Upper lobe of right lung (tissue), 1 donor: Measurements from ENCODE around the gene PALMD. TPM values are rescaled to one million over a fixed set of nuclear protein-coding genes. Genes with fewer than 3 reads are reported as not detected.

ENCODE experiments used
- ATAC-seq: fragments of 200-7000 bp; cut with Tn5 transposase; one replicate; pipeline ENCODE4 v1.9.1; 2020; ENCODE audit warnings: mild to moderate bottlenecking, moderate library complexity
- DNase-seq: peaks from one replicate; pipeline ENCODE4 v3.0.0-alpha.2; 2020
- H3K27ac ChIP-seq: fragments of 200-600 bp; one replicate; pipeline ENCODE4 v1.8.0; 2022
- H3K27me3 ChIP-seq: fragments of 200-600 bp; one replicate; pipeline ENCODE4 v1.8.0; 2022; ENCODE audit warnings: mild to moderate bottlenecking
- H3K36me3 ChIP-seq: fragments of 200-600 bp; one replicate; pipeline ENCODE4 v1.8.0; 2022
- H3K4me1 ChIP-seq: fragments of 200-600 bp; one replicate; pipeline ENCODE4 v1.8.0; 2022
- H3K4me3 ChIP-seq: fragments of 200-600 bp; one replicate; pipeline ENCODE4 v1.8.0; 2022; ENCODE audit warnings: mild to moderate bottlenecking
- H3K9me3 ChIP-seq: fragments of 200-600 bp; one replicate; pipeline ENCODE4 v1.8.0; 2022
- CTCF ChIP-seq: fragments of 200-600 bp; IDR thresholded peaks from one replicate; pipeline ENCODE4 v1.8.0; 2022; ENCODE audit warnings: antibody characterized with exemption
- intact Hi-C: fragments of 100-400 bp; cut with DNase I; formaldehyde crosslinking; loops from one replicate; pipeline ENCODE4 v1.11.0; 2022
- total RNA-seq: library from RNA; stranded (reverse); fragmentation: NEBNext Ultra II Directional; extraction: Animal tissue kit (Norgen Biotek cat#: 25700); gene quantifications from one replicate; pipeline ENCODE4 v1.2.1, GENCODE V29; 2021
- donor health status: DM: no; HTN: yes; CAD: no; lungs with severe emphysema.

The PALMD gene
- total RNA-seq, 1 donor from 2014 or later, result 21.5 TPM

GRCh38 chr1:99696616-99697015 is 50.7 kb downstream of the PALMD start:
- ATAC-seq, result no peak
- no peak for TF ChIP-seq CTCF
- Histone ChIP-seq H3K27me3 (no peaks in the 10 kb centered on the region), H3K4me1 (no peaks in the 10 kb centered on the region), H3K27ac (no peak overlapping the region), H3K9me3 (no peaks in the 10 kb centered on the region), H3K4me3 (no peak overlapping the region), H3K36me3 (no peaks in the 10 kb centered on the region)
- intact Hi-C loops, result no loop called here
- DNase-seq, result no peak

GRCh38 chr1:99697580-99697979 is 51.7 kb downstream of the PALMD start:
- H3K9me3 ChIP-seq, result no peaks in the 10 kb centered on the region
- no peaks in the 10 kb centered on the region for H3K27me3 ChIP-seq
- no peaks in the 10 kb centered on the region for H3K36me3 ChIP-seq
- intact Hi-C loops, result no loop called here
- no peak for TF ChIP-seq CTCF
- H3K27ac ChIP-seq, result no peak overlapping the region
- no peak overlapping the region for H3K4me3 ChIP-seq
- ATAC-seq (no peak), DNase-seq (no peak)
- no peaks in the 10 kb centered on the region for H3K4me1 ChIP-seq

GRCh38 chr1:99700020-99700419 is 54.1 kb downstream of the PALMD start:
- TF ChIP-seq CTCF, result no peak
- intact Hi-C loops, result loop anchor here (10.0 kb wide), 1 partner anchor 515 kb away; no protein-coding TSS in a partner anchor
- H3K27ac ChIP-seq, result no peak overlapping the region
- H3K9me3 ChIP-seq, result no peaks in the 10 kb centered on the region
- ATAC-seq (peak; percentile 66), DNase-seq (no peak)
- H3K36me3 ChIP-seq, result no peaks in the 10 kb centered on the region
- H3K27me3 ChIP-seq, result no peaks in the 10 kb centered on the region
- no peaks in the 10 kb centered on the region for H3K4me1 ChIP-seq
- no peak overlapping the region for H3K4me3 ChIP-seq

- no peak for ATAC-seq
- TF ChIP-seq CTCF, result no peak
- H3K4me1 ChIP-seq, result no peaks in the 10 kb centered on the region
- no peaks in the 10 kb centered on the region for H3K27me3 ChIP-seq
- no peaks in the 10 kb centered on the region for H3K9me3 ChIP-seq
- H3K36me3 ChIP-seq, result no peaks in the 10 kb centered on the region
- DNase-seq, result no peak
- H3K4me3 ChIP-seq, result no peak overlapping the region
- intact Hi-C loops, result loop anchor here (10.0 kb wide), 1 partner anchor 517 kb away; no protein-coding TSS in a partner anchor
- H3K27ac ChIP-seq, result no peak overlapping the region
These were observed 56.3 kb downstream of the PALMD start for GRCh38 chr1:99702221-99702620.

- H3K27me3 ChIP-seq, result no peaks in the 10 kb centered on the region
- H3K36me3 ChIP-seq, result peaks cover 2% of the 10 kb centered on the region
- DNase-seq, result peak; percentile 64
- no peak for TF ChIP-seq CTCF
- no peaks in the 10 kb centered on the region for H3K4me1 ChIP-seq
- H3K4me3 ChIP-seq, result no peak overlapping the region
- intact Hi-C loops, result loop anchor here (10.0 kb wide), 1 partner anchor 520 kb away; no protein-coding TSS in a partner anchor
- ATAC-seq, result peak; percentile 63
- no peaks in the 10 kb centered on the region for H3K9me3 ChIP-seq
- no peak overlapping the region for H3K27ac ChIP-seq
These were observed 58.5 kb downstream of the PALMD start for GRCh38 chr1:99704356-99704816.

- intact Hi-C loops, result loop anchor here (10.0 kb wide), 1 partner anchor 521 kb away; no protein-coding TSS in a partner anchor
- no peak overlapping the region for H3K4me3 ChIP-seq
- DNase-seq, result no peak
- no peaks in the 10 kb centered on the region for H3K9me3 ChIP-seq
- no peaks in the 10 kb centered on the region for H3K27me3 ChIP-seq
- peaks cover 10% of the 10 kb centered on the region for H3K36me3 ChIP-seq
- H3K4me1 ChIP-seq, result no peaks in the 10 kb centered on the region
- H3K27ac ChIP-seq, result no peak overlapping the region
- no peak for ATAC-seq
- TF ChIP-seq CTCF, result no peak
These were observed 59.5 kb downstream of the PALMD start for GRCh38 chr1:99705385-99705784.
